Aorta (tissue), 5 donors: ENCODE results near the gene TUBA8. TPM values are rescaled to one million over a fixed set of nuclear protein-coding genes. Genes with fewer than 3 reads are reported as not detected.
"Not testable (repeated sequence)": the region's sequence is repeated elsewhere in the genome, so short reads cannot be mapped to it uniquely, and the experiment has no call there.

Experiments used
- ATAC-seq: fragments of 200-7000 bp; cut with Tn5 transposase; one replicate; pipeline ENCODE4 v1.9.1; 2022; ENCODE audit warnings: moderate library complexity; ENCODE audit not compliant: low FRiP score
- DNase-seq, 2 donors: peaks; one replicate each; pipeline ENCODE4 v3.0.0-alpha.2; 2020
- H3K27ac ChIP-seq, 2 donors: one replicate each; pipeline ENCODE4 v1.5.1; 2013; ENCODE audit warnings: low read length in 2 of 2, mild to moderate bottlenecking in 2 of 2, moderate library complexity in 2 of 2, control low read depth in 1 of 2, inconsistent platforms in 1 of 2, low read depth in 1 of 2
- H3K27me3 ChIP-seq, 2 donors: one replicate each; pipeline ENCODE4 v1.6.1; 2013; ENCODE audit warnings: control low read depth in 1 of 2, low read length in 1 of 2, mild to moderate bottlenecking in 1 of 2, moderate library complexity in 1 of 2; ENCODE audit not compliant: insufficient read depth in 2 of 2, control insufficient read depth in 1 of 2
- H3K36me3 ChIP-seq, 2 donors: one replicate each; pipeline ENCODE4 v1.6.1; 2013; ENCODE audit warnings: control low read depth in 1 of 2, low read length in 1 of 2, mild to moderate bottlenecking in 1 of 2; ENCODE audit not compliant: insufficient read depth in 2 of 2, control insufficient read depth in 1 of 2
- H3K4me1 ChIP-seq, 2 donors: one replicate each; pipeline ENCODE4 v1.6.1; 2013; ENCODE audit warnings: low read length in 2 of 2, control low read depth in 1 of 2, mild to moderate bottlenecking in 1 of 2, moderate library complexity in 1 of 2; ENCODE audit not compliant: insufficient read depth in 2 of 2, control insufficient read depth in 1 of 2
- H3K4me3 ChIP-seq, 2 donors: one replicate each; pipeline ENCODE4 v1.5.1; 2013; ENCODE audit warnings: low read length in 2 of 2, control low read depth in 1 of 2, mild to moderate bottlenecking in 1 of 2
- H3K9me3 ChIP-seq: one replicate; pipeline ENCODE4 v1.6.1; 2013; ENCODE audit warnings: mild to moderate bottlenecking, low read length; ENCODE audit not compliant: control insufficient read depth
- WGBS, 2 donors: extraction: QIAGEN DNeasy Blood & Tissue Kit; methylation state at CpG; one replicate each; pipeline ENCODE4 v1.1.7; 2013; 5-methylcytosine and 5-hydroxymethylcytosine counted together
- intact Hi-C, 2 donors: fragments of 100-400 bp; cut with DNase I; formaldehyde crosslinking; loops; one replicate each; pipeline versions ENCODE4 v1.14.2 to v1.15.0; 2022
- polyA plus RNA-seq, 2 donors: library from polyadenylated mRNA; stranded (reverse); fragments of 200-250 nt; gene quantifications; one replicate each; pipeline ENCODE4 v1.2.3, GENCODE V29; 2013
- total RNA-seq, 2 donors: library from RNA; stranded (reverse); fragmentation: NEBNext Ultra II Directional; extraction: Animal tissue kit (Norgen Biotek cat#: 25700); gene quantifications; one replicate each; pipeline ENCODE4 v1.2.1, GENCODE V29; 2021
- donor health status: healthy with polysubstance abuse.
- donor health status: Bipolar disorder and iron deficiency.
- donor health status: DM: no; HTN: no; CAD: no.
- donor health status: DM: no; HTN: no; CAD: no.
- donor health status: DM: yes; HTN: yes; CAD: no.

TUBA8 gene
- total and polyA plus RNA-seq, 4 donors = 1.6 to 3.1 (median 2.6) TPM

DNA sequence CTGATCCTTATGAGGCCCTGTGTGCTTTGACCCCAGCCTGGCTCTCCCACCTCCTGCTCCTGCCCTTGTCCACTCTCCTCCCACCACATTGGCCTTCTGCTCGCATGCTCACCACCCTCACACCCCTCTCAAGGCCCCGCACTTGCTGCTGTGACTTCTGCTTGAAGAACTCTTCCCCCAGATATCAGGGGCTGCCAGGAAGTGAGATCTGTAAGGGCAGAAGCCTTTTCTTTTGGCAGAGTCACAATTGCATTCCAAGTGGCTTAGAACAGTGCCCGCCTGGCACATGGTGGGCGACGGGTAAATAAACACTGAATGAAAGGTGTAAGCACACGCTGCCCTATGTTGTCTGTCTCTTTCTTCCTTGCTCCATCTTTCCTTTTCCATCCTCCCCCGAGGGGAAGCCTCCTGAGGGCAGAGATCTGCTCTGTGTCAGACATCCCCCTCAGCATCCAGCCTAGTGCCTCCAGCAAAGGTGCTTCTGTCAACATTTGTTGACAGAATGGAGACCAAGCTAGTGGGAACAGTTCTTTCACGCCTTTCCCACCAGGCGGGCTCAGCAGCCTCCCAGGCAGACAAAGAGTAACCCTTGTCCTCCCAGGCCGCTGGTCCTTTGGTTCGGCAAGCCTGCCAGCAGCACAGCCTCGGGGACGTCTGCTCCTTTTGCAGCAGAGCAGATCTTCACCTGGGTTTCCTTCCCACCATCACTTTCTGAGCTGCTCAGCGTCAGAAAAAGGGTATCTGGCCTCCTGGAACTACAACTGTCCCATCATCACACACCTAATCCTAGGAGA lies 42.9 kb upstream of the TUBA8 start:
- ATAC-seq = peak; percentile 51
- Histone ChIP-seq H3K9me3 (no peaks in the 10 kb centered on the region), H3K4me3 (no peak overlapping the region), H3K27me3 (no peaks in the 10 kb centered on the region), H3K4me1 (peaks cover 2 to 6% of the 10 kb centered on the region in 2 donors), H3K27ac (peak overlapping the region; percentile 98 to 100), H3K36me3 (no peaks in the 10 kb centered on the region)
- DNase-seq = peak; percentile 44 to 78
- WGBS, 2 donors = 7 to 9% methylated on average over 14 of the region's 14 CpGs
- intact Hi-C loops = loop anchor here in 1 of 2 donors (5.0 kb wide), 1 partner anchor 35 kb away; no protein-coding TSS in a partner anchor

DNA sequence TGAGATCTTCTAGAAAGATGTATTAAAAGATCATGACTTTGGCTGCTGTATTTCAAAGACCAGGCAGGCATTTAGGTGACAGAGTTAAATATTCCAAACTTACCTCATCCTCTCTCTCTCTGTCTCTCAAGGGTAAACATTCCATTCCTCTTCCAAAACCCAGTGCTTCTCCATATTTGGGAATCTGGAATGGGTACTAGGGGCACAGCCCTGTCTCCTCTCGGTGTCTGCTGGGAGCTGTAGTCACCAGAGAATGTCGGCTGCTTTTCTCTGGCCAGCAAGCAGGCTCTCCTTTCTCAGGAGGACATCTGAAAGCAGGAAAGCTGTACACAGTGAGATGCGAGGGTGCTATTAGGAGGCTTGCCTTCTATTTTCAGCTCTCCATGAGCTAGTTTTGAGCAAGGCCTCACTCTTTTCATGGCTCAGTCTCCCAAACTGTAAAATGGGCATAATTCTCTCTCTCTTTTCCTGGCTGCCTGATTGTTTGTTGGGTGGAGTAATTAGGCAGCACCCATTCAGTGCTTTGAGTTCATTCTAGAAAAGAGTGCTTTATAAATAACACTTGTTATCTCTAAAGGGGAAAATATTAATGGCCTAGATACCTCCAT lies 42.1 kb upstream of the TUBA8 start:
- Histone ChIP-seq H3K4me1 (peaks cover 2 to 6% of the 10 kb centered on the region in 2 donors), H3K4me3 (no peak overlapping the region), H3K36me3 (no peaks in the 10 kb centered on the region), H3K27me3 (no peaks in the 10 kb centered on the region), H3K27ac (peak overlapping the region; percentile 98 to 100), H3K9me3 (no peaks in the 10 kb centered on the region)
- ATAC-seq (peak; percentile 82), DNase-seq (peak; percentile 59 to 76)
- intact Hi-C loops = loop anchor here in 1 of 2 donors (5.0 kb wide), 1 partner anchor 36 kb away; no protein-coding TSS in a partner anchor
- WGBS, 2 donors = 5 to 8% methylated on average over 3 of the region's 3 CpGs

- WGBS, 2 donors = 18 to 26% methylated on average over 2 of the region's 2 CpGs
- Histone ChIP-seq H3K4me1 (peaks cover 2 to 6% of the 10 kb centered on the region in 2 donors), H3K9me3 (no peaks in the 10 kb centered on the region), H3K36me3 (no peaks in the 10 kb centered on the region), H3K4me3 (no peak overlapping the region), H3K27ac (peak overlapping the region; percentile 62 to 88), H3K27me3 (no peaks in the 10 kb centered on the region)
- intact Hi-C loops = loop anchor here in 1 of 2 donors (5.0 kb wide), 1 partner anchor 37 kb away; no protein-coding TSS in a partner anchor
- ATAC-seq (no peak), DNase-seq (no peak)
These were observed 41.6 kb upstream of the TUBA8 start for GRCh38 chr22:18069041-18069440.

- Histone ChIP-seq H3K36me3 (no peaks in the 10 kb centered on the region), H3K4me3 (no peak overlapping the region), H3K9me3 (no peaks in the 10 kb centered on the region), H3K4me1 (peaks cover 2 to 6% of the 10 kb centered on the region in 2 donors), H3K27me3 (no peaks in the 10 kb centered on the region), H3K27ac (no peak overlapping the region)
- no peak for DNase-seq
- WGBS, 2 donors = 92 to 95% methylated on average over 4 of the region's 4 CpGs
- intact Hi-C loops = loop anchor here (5.0 to 10.0 kb wide), 2 partner anchors 153 to 325 kb away; no protein-coding TSS in a partner anchor
- ATAC-seq = no peak
These were observed 40.6 kb upstream of the TUBA8 start for GRCh38 chr22:18070041-18070440.

- DNase-seq (peak in 1 of 2 donors; percentile 32), ATAC-seq (no peak)
- Histone ChIP-seq H3K4me3 (no peak overlapping the region), H3K27me3 (no peaks in the 10 kb centered on the region), H3K9me3 (no peaks in the 10 kb centered on the region), H3K36me3 (no peaks in the 10 kb centered on the region), H3K4me1 (peaks cover 2 to 6% of the 10 kb centered on the region in 2 donors), H3K27ac (no peak overlapping the region)
- WGBS, 2 donors = 86 to 90% methylated on average over 14 of the region's 14 CpGs
- intact Hi-C loops = loop anchor here (5.0 to 10.0 kb wide), 2 partner anchors 153 to 326 kb away; no protein-coding TSS in a partner anchor
These were observed 39.9 kb upstream of the TUBA8 start for GRCh38 chr22:18070556-18071306.

DNA sequence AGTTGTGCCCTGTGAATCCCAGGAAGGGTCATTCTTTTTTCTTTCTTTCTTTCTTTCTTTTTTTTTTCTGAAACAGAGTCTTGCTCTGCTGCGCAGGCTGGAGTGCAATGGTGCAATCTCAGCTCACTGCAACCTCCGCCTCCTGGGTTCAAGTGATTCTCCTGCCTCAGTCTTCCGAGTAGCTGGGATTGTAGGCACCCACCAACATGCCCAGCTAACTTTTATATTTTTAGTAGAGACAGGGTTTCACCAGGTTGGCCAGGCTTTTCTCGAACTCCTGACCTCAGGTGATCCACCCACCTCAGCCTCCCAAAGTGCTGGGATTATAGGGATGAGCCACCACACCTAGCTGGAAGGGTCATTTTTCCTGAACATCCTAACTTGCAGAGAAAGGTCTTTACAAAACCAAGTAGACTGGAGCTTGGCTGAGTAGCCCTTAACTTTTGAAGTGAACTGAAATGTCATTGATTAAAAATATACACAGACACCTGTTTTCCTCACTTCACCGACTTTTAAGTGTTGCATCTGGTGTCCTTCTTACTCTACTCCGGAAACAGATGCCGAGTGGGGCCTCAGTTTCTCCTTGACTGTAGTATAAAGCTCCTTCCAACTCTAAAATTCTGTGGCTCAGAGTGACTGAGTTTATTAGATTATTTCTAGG lies 39.2 kb upstream of the TUBA8 start:
- intact Hi-C loops = loop anchor here (5.0 to 10.0 kb wide), 2 partner anchors 154 to 327 kb away; no protein-coding TSS in a partner anchor
- not testable (repeated sequence) for H3K36me3 ChIP-seq, H3K9me3 ChIP-seq, H3K27ac ChIP-seq, H3K4me1 ChIP-seq, H3K27me3 ChIP-seq, H3K4me3 ChIP-seq, DNase-seq, ATAC-seq
- WGBS, 2 donors = 94 to 95% methylated on average over 7 of the region's 7 CpGs

- Histone ChIP-seq H3K27ac (no peak overlapping the region), H3K36me3 (no peaks in the 10 kb centered on the region), H3K27me3 (no peaks in the 10 kb centered on the region), H3K9me3 (no peaks in the 10 kb centered on the region), H3K4me1 (peaks cover 4 to 6% of the 10 kb centered on the region in 2 donors), H3K4me3 (no peak overlapping the region)
- ATAC-seq = no peak
- 87 to 90% methylated on average over 1 of the region's 1 CpG for WGBS, 2 donors
- intact Hi-C loops = loop anchor here (5.0 to 10.0 kb wide), 2 partner anchors 155 to 327 kb away; no protein-coding TSS in a partner anchor
- no peak for DNase-seq
These were observed 38.7 kb upstream of the TUBA8 start for GRCh38 chr22:18071968-18072310.

DNA sequence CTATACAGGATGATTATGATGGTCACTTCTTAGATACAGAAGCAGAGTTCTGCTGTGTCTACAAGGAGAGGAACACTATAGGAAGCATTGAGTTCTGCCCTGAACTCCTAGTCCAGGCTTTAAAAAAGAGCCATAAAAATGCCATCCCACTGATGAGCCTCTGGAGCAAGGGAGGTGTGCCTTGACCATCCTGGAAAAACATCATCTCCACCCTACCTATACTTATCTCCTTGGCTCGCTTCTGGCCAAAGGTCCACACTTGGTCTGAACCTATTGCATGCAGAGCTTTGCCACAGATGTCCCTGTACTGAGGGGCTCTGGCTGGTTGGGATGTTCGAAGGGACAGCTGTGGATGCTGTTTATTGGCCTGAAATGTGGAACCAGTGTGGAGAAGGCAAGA lies 37.1 kb upstream of the TUBA8 start:
- H3K27ac ChIP-seq = no peak overlapping the region
- no peaks in the 10 kb centered on the region for H3K27me3 ChIP-seq
- 92 to 97% methylated on average over 2 of the region's 2 CpGs for WGBS, 2 donors
- no peaks in the 10 kb centered on the region for H3K9me3 ChIP-seq
- H3K36me3 ChIP-seq = no peaks in the 10 kb centered on the region
- DNase-seq = no peak
- H3K4me3 ChIP-seq = no peak overlapping the region
- intact Hi-C loops = loop anchor here (5.0 to 10.0 kb wide), 2 partner anchors 156 to 329 kb away; no protein-coding TSS in a partner anchor
- H3K4me1 ChIP-seq = peaks cover 2 to 6% of the 10 kb centered on the region in 2 donors
- no peak for ATAC-seq
